Subcutaneous preadipocyte (primary cell): Measurements from ENCODE around the gene NUP205. TPM values are rescaled to one million over a fixed set of nuclear protein-coding genes. Genes with fewer than 3 reads are reported as not detected.

Experiments used
- small RNA-seq: library from RNA; depleted of rRNA; stranded (forward); fragments of <200 nt; gene quantifications from one replicate; pipeline ENCODE3, GENCODE V24; 2012
- total RNA-seq: library from RNA; depleted of rRNA; stranded (reverse); fragments of >200 nt; gene quantifications from 2 replicates; pipeline ENCODE4 v1.2.3, GENCODE V29; 2012

The NUP205 gene
- total RNA-seq, result 70.9 and 101 TPM in 2 replicates

GRCh38 chr7:135557455-135558336 lies at the start of gene NUP205:
Gene NUP205 (plus strand): TSS chr7:135557917. CDS start chr7:135557945, 28 bp downstream.

GRCh38 chr7:135509839-135510591 lies 47.7 kb upstream of the NUP205 start, which contains the start of gene CNOT4:
Gene CNOT4 (minus strand): TSS chr7:135510102. CDS start chr7:135438331, 71,771 bp downstream.

GRCh38 chr7:135662373-135663114 lies 104.8 kb downstream of the NUP205 start, which contains the start of gene STMP1:
Gene STMP1 (plus strand): TSS chr7:135662514.

Small RNA genes within 50 kb of the gene (small RNA-seq; reads per million reads assigned to genes)
- not detected for gene RNU6-1154P

Other genes with a start within 250 kb of the NUP205 start
- 10.7 and 16.0 TPM in 2 replicates for gene CNOT4, start 47.8 kb upstream of the NUP205 start, total RNA-seq
- 12.9 and 16.2 TPM in 2 replicates for gene STMP1, start 104.6 kb downstream of the NUP205 start, total RNA-seq
- 0.98 and 1.5 TPM in 2 replicates for gene SLC13A4, start 170.3 kb downstream of the NUP205 start, total RNA-seq
- 60.6 and 73.5 TPM in 2 replicates for gene FAM180A, start 190.9 kb downstream of the NUP205 start, total RNA-seq